Natural killer cell (primary cell): ENCODE results near the gene EPRS1. TPM values are rescaled to one million over a fixed set of nuclear protein-coding genes. Genes with fewer than 3 reads are reported as not detected.

Source experiments
- ATAC-seq, 3 donors: fragments of 150-1000 bp in 2 of 3; fragments of 200-7000 bp in 1 of 3; cut with Tn5 transposase; 1 replicate in 1 of 3; 2 replicates in 2 of 3; pipeline ENCODE4 v1.10.0; 2021; ENCODE audit warnings: mild to moderate bottlenecking in 2 of 3, moderate library complexity in 2 of 3
- DNase-seq, 2 donors: peaks; one replicate each; pipeline versions ENCODE4 v3.0.0 to v3.0.0-alpha.2; 2013 to 2021; ENCODE audit warnings: mixed read lengths in 1 of 2
- H3K27ac ChIP-seq: one replicate; pipeline ENCODE4 v1.5.1; 2013; ENCODE audit warnings: mild to moderate bottlenecking, low read length
- H3K27me3 ChIP-seq: one replicate; pipeline ENCODE4 v1.6.1; 2013; ENCODE audit warnings: low read length; ENCODE audit not compliant: control insufficient read depth, insufficient read depth
- H3K36me3 ChIP-seq: one replicate; pipeline ENCODE4 v1.6.1; 2013; ENCODE audit warnings: low read length; ENCODE audit not compliant: control insufficient read depth, insufficient read depth
- H3K4me1 ChIP-seq: one replicate; pipeline ENCODE4 v1.6.1; 2013; ENCODE audit warnings: low read length; ENCODE audit not compliant: control insufficient read depth, insufficient read depth
- H3K4me3 ChIP-seq: one replicate; pipeline ENCODE4 v1.5.1; 2013; ENCODE audit warnings: low read length
- H3K9me3 ChIP-seq: one replicate; pipeline ENCODE4 v1.6.1; 2013; ENCODE audit warnings: low read length; ENCODE audit not compliant: control insufficient read depth, insufficient read depth
- H3K27ac Mint-ChIP-seq, 2 donors: one replicate each; pipeline ENCODE4 v1.8.0; 2022; ENCODE audit warnings: mild to moderate bottlenecking in 2 of 2, mixed read lengths in 2 of 2, moderate library complexity in 1 of 2
- H3K27me3 Mint-ChIP-seq, 2 donors: one replicate each; pipeline ENCODE4 v1.8.0; 2022; ENCODE audit warnings: low read depth in 2 of 2, mixed read lengths in 2 of 2
- H3K36me3 Mint-ChIP-seq: one replicate; pipeline ENCODE4 v1.8.0; 2022; ENCODE audit warnings: mixed read lengths
- H3K4me1 Mint-ChIP-seq, 2 donors: one replicate each; pipeline ENCODE4 v1.8.0; 2022; ENCODE audit warnings: mixed read lengths in 2 of 2
- H3K4me3 Mint-ChIP-seq: one replicate; pipeline ENCODE4 v1.8.0; 2022; ENCODE audit warnings: mild to moderate bottlenecking, moderate library complexity, mixed read lengths
- H3K9me3 Mint-ChIP-seq, 2 donors: one replicate each; pipeline ENCODE4 v1.8.0; 2022; ENCODE audit warnings: mixed read lengths in 2 of 2
- WGBS: methylation state at CpG from one replicate; pipeline ENCODE4 v1.1.7; 2013; ENCODE audit warnings: missing lambda C conversion rate; ENCODE audit not compliant: insufficient coverage; 5-methylcytosine and 5-hydroxymethylcytosine counted together
- intact Hi-C: fragments of 100-400 bp; cut with micrococcal nuclease; formaldehyde crosslinking; loops from one replicate; pipeline ENCODE4 v1.14.2; 2022
- total RNA-seq, 4 donors: library from RNA; stranded (reverse); fragments of 120-200 nt in 1 of 4; gene quantifications; one replicate each; pipeline versions ENCODE4 v1.2.3 to v1.2.4, GENCODE V29; 2013 to 2022
- TF ChIP-seq, protein P1 (sequence below): fragments of 200-600 bp; IDR thresholded peaks from one replicate; pipeline ENCODE4 v1.8.0; 2022; ENCODE audit warnings: antibody characterized with exemption

The EPRS1 gene
- total RNA-seq, 3 donors from 2014 or later (not counting 1 experiment from before 2014, with no cell fraction given), result 46.8 to 61.2 (median 47.4) TPM

GRCh38 chr1:220077887-220078286 lies 31.6 kb upstream of the EPRS1 start:
- no peak overlapping the region for H3K4me3 Mint-ChIP-seq
- H3K27ac ChIP-seq, result no peak overlapping the region
- TF ChIP-seq, protein P1, sequence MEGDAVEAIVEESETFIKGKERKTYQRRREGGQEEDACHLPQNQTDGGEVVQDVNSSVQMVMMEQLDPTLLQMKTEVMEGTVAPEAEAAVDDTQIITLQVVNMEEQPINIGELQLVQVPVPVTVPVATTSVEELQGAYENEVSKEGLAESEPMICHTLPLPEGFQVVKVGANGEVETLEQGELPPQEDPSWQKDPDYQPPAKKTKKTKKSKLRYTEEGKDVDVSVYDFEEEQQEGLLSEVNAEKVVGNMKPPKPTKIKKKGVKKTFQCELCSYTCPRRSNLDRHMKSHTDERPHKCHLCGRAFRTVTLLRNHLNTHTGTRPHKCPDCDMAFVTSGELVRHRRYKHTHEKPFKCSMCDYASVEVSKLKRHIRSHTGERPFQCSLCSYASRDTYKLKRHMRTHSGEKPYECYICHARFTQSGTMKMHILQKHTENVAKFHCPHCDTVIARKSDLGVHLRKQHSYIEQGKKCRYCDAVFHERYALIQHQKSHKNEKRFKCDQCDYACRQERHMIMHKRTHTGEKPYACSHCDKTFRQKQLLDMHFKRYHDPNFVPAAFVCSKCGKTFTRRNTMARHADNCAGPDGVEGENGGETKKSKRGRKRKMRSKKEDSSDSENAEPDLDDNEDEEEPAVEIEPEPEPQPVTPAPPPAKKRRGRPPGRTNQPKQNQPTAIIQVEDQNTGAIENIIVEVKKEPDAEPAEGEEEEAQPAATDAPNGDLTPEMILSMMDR, result no peak
- DNase-seq (no peak), ATAC-seq (no peak)
- intact Hi-C loops, result no loop called here
- no peaks in the 10 kb centered on the region for H3K27me3 Mint-ChIP-seq
- no peaks in the 10 kb centered on the region for H3K9me3 Mint-ChIP-seq
- H3K4me1 ChIP-seq, result no peaks in the 10 kb centered on the region
- H3K27ac Mint-ChIP-seq, result no peak overlapping the region
- H3K36me3 ChIP-seq, result peaks cover 4% of the 10 kb centered on the region
- H3K9me3 ChIP-seq, result no peaks in the 10 kb centered on the region
- H3K4me3 ChIP-seq, result no peak overlapping the region
- 100% methylated on average over 2 of the region's 3 CpGs for WGBS
- no peaks in the 10 kb centered on the region for H3K36me3 Mint-ChIP-seq
- H3K27me3 ChIP-seq, result no peaks in the 10 kb centered on the region
- H3K4me1 Mint-ChIP-seq, result peaks cover 0 to 7% of the 10 kb centered on the region in 2 donors

DNA sequence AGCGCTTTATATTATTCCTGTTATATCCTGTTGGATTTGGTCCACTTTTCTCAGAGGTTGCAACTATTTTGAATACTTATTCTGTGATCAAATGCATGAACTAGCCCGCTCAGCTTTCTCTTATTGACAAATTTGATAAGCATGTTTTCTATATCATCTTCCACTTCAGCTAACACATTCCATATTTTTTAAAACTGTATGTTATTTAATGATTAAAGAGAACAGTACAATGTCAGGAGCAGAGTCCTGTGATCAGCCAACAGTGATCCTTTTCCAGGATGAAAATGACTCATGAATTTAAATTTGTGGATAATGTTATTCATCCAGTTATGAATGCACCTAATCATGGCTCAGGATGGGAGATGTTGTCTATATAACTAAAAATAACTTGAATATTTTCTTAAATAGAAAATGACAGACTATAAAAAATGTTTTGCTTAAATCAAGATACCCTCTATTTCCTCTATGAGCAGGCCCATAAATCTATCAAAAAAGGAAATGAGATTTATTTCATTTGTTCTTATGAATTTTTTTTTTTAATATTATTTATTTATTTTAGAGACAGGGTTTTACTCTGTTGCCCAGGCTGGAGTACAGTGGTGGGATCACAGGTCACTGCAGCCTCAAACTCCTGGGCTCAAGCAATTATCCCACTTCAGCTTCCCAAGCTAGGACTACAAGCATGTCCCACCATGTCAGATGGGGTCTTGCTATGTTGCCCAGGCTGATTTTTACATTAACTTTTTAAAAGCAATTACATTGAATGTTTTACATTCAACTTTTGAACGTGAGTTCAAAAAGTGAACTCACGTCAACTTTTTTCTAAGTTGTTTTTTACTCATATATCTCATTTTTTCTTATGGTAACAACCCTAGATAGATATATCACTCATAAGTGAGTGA lies 30.8 kb upstream of the EPRS1 start:
- H3K9me3 ChIP-seq, result no peaks in the 10 kb centered on the region
- H3K4me1 ChIP-seq, result no peaks in the 10 kb centered on the region
- intact Hi-C loops, result no loop called here
- TF ChIP-seq, protein P1, result no peak
- H3K27me3 ChIP-seq, result no peaks in the 10 kb centered on the region
- Mint-ChIP-seq H3K4me3 (no peak overlapping the region), H3K9me3 (no peaks in the 10 kb centered on the region), H3K4me1 (peaks cover 0 to 7% of the 10 kb centered on the region in 2 donors), H3K27ac (no peak overlapping the region), H3K36me3 (no peaks in the 10 kb centered on the region), H3K27me3 (no peaks in the 10 kb centered on the region)
- peaks cover 11% of the 10 kb centered on the region for H3K36me3 ChIP-seq
- ATAC-seq, result no peak
- 100% methylated on average over 3 of the region's 4 CpGs for WGBS
- H3K4me3 ChIP-seq, result no peak overlapping the region
- no peak for DNase-seq
- H3K27ac ChIP-seq, result no peak overlapping the region

GRCh38 chr1:220067269-220068204 lies 21.2 kb upstream of the EPRS1 start:
- no peak for DNase-seq
- H3K27ac Mint-ChIP-seq, result no peak overlapping the region
- WGBS, result 97% methylated on average over 2 of the region's 3 CpGs
- no peaks in the 10 kb centered on the region for H3K27me3 Mint-ChIP-seq
- peaks cover 6% of the 10 kb centered on the region for H3K36me3 Mint-ChIP-seq
- H3K4me3 ChIP-seq, result no peak overlapping the region
- H3K4me1 Mint-ChIP-seq, result peaks cover 0 to 4% of the 10 kb centered on the region in 2 donors
- ATAC-seq, result no peak
- TF ChIP-seq, protein P1, result no peak
- no peaks in the 10 kb centered on the region for H3K9me3 Mint-ChIP-seq
- H3K9me3 ChIP-seq, result no peaks in the 10 kb centered on the region
- H3K4me1 ChIP-seq, result no peaks in the 10 kb centered on the region
- H3K4me3 Mint-ChIP-seq, result no peak overlapping the region
- no peak overlapping the region for H3K27ac ChIP-seq
- peaks cover 41% of the 10 kb centered on the region for H3K36me3 ChIP-seq
- H3K27me3 ChIP-seq, result no peaks in the 10 kb centered on the region
- intact Hi-C loops, result no loop called here
